H1 (cell line): ENCODE data around the gene GRM4. TPM values are rescaled to one million over a fixed set of nuclear protein-coding genes. Genes with fewer than 3 reads are reported as not detected.
A peak's percentile ranks its signal among the peaks of the same experiment; 100 is the strongest.

Source experiments
- CTCF ChIA-PET: fragments of 300-600 bp; sonication (Branson Sonifier 250); formaldehyde crosslinking; loops from one replicate; lab custom pipeline; 2021; ENCODE audit not compliant: partially characterized antibody; lab: Charles Lee
- POLR2A ChIA-PET: fragments of 300-600 bp; sonication (Branson Sonifier 250); formaldehyde crosslinking; loops from one replicate; lab custom pipeline; 2021; ENCODE audit warnings: inconsistent platforms; ENCODE audit not compliant: partially characterized antibody; lab: Charles Lee
- DNase-seq, 2 experiments: peaks; one replicate each; pipeline versions ENCODE4 v3.0.0 to v3.0.0-alpha.2; 2010 to 2022; ENCODE audit warnings: low spot score in 2 of 2, low read depth in 1 of 2, mixed read lengths in 1 of 2
- FAIRE-seq: peaks from 2 replicates; lab custom pipeline; 2011; peaks lifted over from hg19 to GRCh38; lab: Jason Lieb, UNC
- H2AFZ ChIP-seq: 2 replicates; pipeline ENCODE4 v1.8.1; 2012; ENCODE audit warnings: low read length, inconsistent platforms
- H2AK5ac ChIP-seq: 2 replicates; pipeline ENCODE4 v1.6.1; 2013; ENCODE audit warnings: low read depth, low read length
- H2BK120ac ChIP-seq: replicated peaks from 2 replicates; pipeline ENCODE3; 2013; ENCODE audit warnings: low read depth, low read length, inconsistent platforms
- H2BK12ac ChIP-seq: 2 replicates; pipeline ENCODE4 v1.6.1; 2013; ENCODE audit warnings: low read depth, low read length
- H2BK15ac ChIP-seq: 2 replicates; pipeline ENCODE4 v1.6.1; 2013; ENCODE audit warnings: low read length
- H2BK20ac ChIP-seq: 2 replicates; pipeline ENCODE4 v1.6.1; 2013; ENCODE audit warnings: low read length
- H2BK5ac ChIP-seq: 2 replicates; pipeline ENCODE4 v1.6.1; 2013; ENCODE audit warnings: low read depth, low read length
- H3K14ac ChIP-seq: 2 replicates; pipeline ENCODE4 v1.6.1; 2013; ENCODE audit warnings: inconsistent platforms; ENCODE audit not compliant: insufficient read length
- H3K18ac ChIP-seq: 2 replicates; pipeline ENCODE4 v1.6.1; 2013; ENCODE audit warnings: low read length; ENCODE audit errors: extremely low read depth
- H3K23ac ChIP-seq: 2 replicates; pipeline ENCODE4 v1.6.1; 2013; ENCODE audit warnings: inconsistent platforms; ENCODE audit not compliant: insufficient read length
- H3K23me2 ChIP-seq: 2 replicates; pipeline ENCODE4 v1.6.1; 2013; ENCODE audit warnings: low read depth, low read length
- H3K27ac ChIP-seq: 2 replicates; pipeline ENCODE4 v1.6.1; 2011; ENCODE audit warnings: low read depth, low read length, inconsistent platforms
- H3K27me3 ChIP-seq, 4 experiments: replicated peaks in 1 of 4; 1 replicate in 1 of 4; 2 replicates in 3 of 4; pipeline versions ENCODE4 v1.6.1 to v1.8.1; 2011 to 2013; ENCODE audit warnings: low read length in 3 of 4, mild to moderate bottlenecking in 3 of 4, inconsistent platforms in 2 of 4, mixed read lengths in 2 of 4, moderate library complexity in 1 of 4; ENCODE audit not compliant: control insufficient read depth in 3 of 4, insufficient read depth in 3 of 4; ENCODE audit errors: extremely low read depth in 1 of 4
- H3K36me3 ChIP-seq, 4 experiments: 2 replicates each; pipeline versions ENCODE4 v1.6.1 to v1.8.1; 2011 to 2013; ENCODE audit warnings: mild to moderate bottlenecking in 4 of 4, low read length in 3 of 4, moderate library complexity in 2 of 4, control low read depth in 1 of 4, inconsistent platforms in 1 of 4; ENCODE audit not compliant: insufficient read depth in 4 of 4, control insufficient read depth in 2 of 4
- H3K4ac ChIP-seq: replicated peaks from 2 replicates; pipeline ENCODE3; 2013; ENCODE audit warnings: low read length, low read depth, mixed read lengths, inconsistent platforms; ENCODE audit not compliant: insufficient read length
- H3K4me1 ChIP-seq, 4 experiments: replicated peaks in 1 of 4; 1 replicate in 1 of 4; 2 replicates in 3 of 4; pipeline versions ENCODE4 v1.6.1 to v1.8.1; 2011 to 2013; ENCODE audit warnings: low read length in 3 of 4, inconsistent platforms in 2 of 4, mixed read lengths in 1 of 4; ENCODE audit not compliant: insufficient read depth in 4 of 4, control insufficient read depth in 3 of 4
- H3K4me2 ChIP-seq, 2 experiments: 2 replicates each; pipeline versions ENCODE4 v1.6.1 to v1.8.1; 2011 to 2013; ENCODE audit warnings: low read depth in 2 of 2, low read length in 2 of 2, control low read depth in 1 of 2, inconsistent platforms in 1 of 2, mild to moderate bottlenecking in 1 of 2; ENCODE audit not compliant: insufficient read depth in 1 of 2
- H3K4me3 ChIP-seq, 4 experiments: fragments of 200-600, 300-600 bp in 1 of 4; sonication (generic), shearing (Covaris generic), sonication (Bioruptor Twin) in 1 of 4; 2 replicates each; pipeline versions ENCODE4 v1.5.1 to v1.8.1; 2011 to 2016; ENCODE audit warnings: low read length in 4 of 4, low read depth in 3 of 4, control low read depth in 2 of 4, inconsistent platforms in 2 of 4, mild to moderate bottlenecking in 2 of 4, mixed read lengths in 1 of 4, moderate library complexity in 1 of 4; ENCODE audit not compliant: insufficient read depth in 2 of 4; ENCODE audit errors: extremely low read depth in 1 of 4
- H3K56ac ChIP-seq: replicated peaks from 2 replicates; pipeline ENCODE3; 2013; ENCODE audit warnings: low read depth, mild to moderate bottlenecking, mixed read lengths, low read length, inconsistent platforms; ENCODE audit not compliant: insufficient read length
- H3K79me1 ChIP-seq: 2 replicates; pipeline ENCODE4 v1.6.1; 2013; ENCODE audit warnings: low read depth, low read length, control low read depth
- H3K79me2 ChIP-seq, 2 experiments: 2 replicates each; pipeline versions ENCODE4 v1.6.1 to v1.8.1; 2012 to 2013; ENCODE audit warnings: low read length in 2 of 2, mild to moderate bottlenecking in 2 of 2, inconsistent platforms in 1 of 2; ENCODE audit not compliant: insufficient read depth in 2 of 2, control insufficient read depth in 1 of 2
- H3K9ac ChIP-seq, 4 experiments: replicated peaks in 1 of 4; 1 replicate in 1 of 4; 2 replicates in 3 of 4; pipeline versions ENCODE4 v1.6.1 to v1.8.1; 2011 to 2013; ENCODE audit warnings: low read depth in 3 of 4, low read length in 3 of 4, control low read depth in 2 of 4, mild to moderate bottlenecking in 2 of 4, moderate library complexity in 2 of 4, inconsistent platforms in 1 of 4; ENCODE audit errors: extremely low read depth in 1 of 4
- H3K9me3 ChIP-seq, 2 experiments: 2 replicates each; pipeline versions ENCODE4 v1.6.1 to v1.8.1; 2012 to 2013; ENCODE audit warnings: mild to moderate bottlenecking in 2 of 2, moderate library complexity in 2 of 2, control low read depth in 1 of 2, inconsistent platforms in 1 of 2, low read depth in 1 of 2, low read length in 1 of 2, mixed read lengths in 1 of 2; ENCODE audit not compliant: insufficient read depth in 2 of 2
- H4K20me1 ChIP-seq, 2 experiments: replicated peaks in 1 of 2; 2 replicates each; pipeline versions ENCODE3 to v1.8.1; 2011 to 2013; ENCODE audit warnings: inconsistent platforms in 2 of 2, low read length in 2 of 2, mild to moderate bottlenecking in 1 of 2; ENCODE audit not compliant: insufficient read depth in 2 of 2, control insufficient read depth in 1 of 2
- H4K5ac ChIP-seq: 2 replicates; pipeline ENCODE4 v1.6.1; 2013; ENCODE audit warnings: low read length, low read depth, mixed read lengths, inconsistent platforms; ENCODE audit not compliant: insufficient read length
- H4K8ac ChIP-seq: 2 replicates; pipeline ENCODE4 v1.8.0; 2013; ENCODE audit warnings: mild to moderate bottlenecking, moderate library complexity, low read length, inconsistent platforms; ENCODE audit not compliant: insufficient read depth; ENCODE audit errors: extremely low read depth
- H4K91ac ChIP-seq: replicated peaks from 2 replicates; pipeline ENCODE3; 2013; ENCODE audit warnings: low read length, mixed read lengths, inconsistent platforms; ENCODE audit not compliant: insufficient read length
- CTCF ChIP-seq, 3 experiments: IDR thresholded peaks; 1 replicate in 2 of 3; 2 replicates in 1 of 3; pipeline versions ENCODE4 v1.5.1 to v1.6.1; 2011; ENCODE audit warnings: low read length in 3 of 3, mild to moderate bottlenecking in 3 of 3, inconsistent platforms in 2 of 3, low read depth in 1 of 3, moderate library complexity in 1 of 3; ENCODE audit not compliant: insufficient read depth in 1 of 3; ENCODE audit errors: control extremely low read depth in 1 of 3
- EP300 ChIP-seq, 2 experiments: IDR thresholded peaks; 1 replicate in 1 of 2; 2 replicates in 1 of 2; pipeline ENCODE4 v1.6.1; 2011 to 2012; ENCODE audit warnings: low read depth in 2 of 2, low read length in 2 of 2, mild to moderate bottlenecking in 2 of 2, borderline replicate concordance in 1 of 2, inconsistent platforms in 1 of 2, moderate library complexity in 1 of 2
- RAD21 ChIP-seq, 2 experiments: IDR thresholded peaks in 1 of 2; conservative IDR thresholded peaks in 1 of 2; 2 replicates each; pipeline ENCODE4 v1.6.1; 2011; ENCODE audit warnings: low read depth in 2 of 2, low read length in 2 of 2, improper control_type of control experiment in 1 of 2, inconsistent platforms in 1 of 2, mild to moderate bottlenecking in 1 of 2, moderate library complexity in 1 of 2
- TEAD4 ChIP-seq: IDR thresholded peaks from 2 replicates; pipeline ENCODE4 v1.6.1; 2012; ENCODE audit warnings: low read depth, low read length, inconsistent platforms, mixed read lengths
- WGBS, 2 experiments: shearing (Covaris generic) in 1 of 2; methylation state at CpG; one replicate each; pipeline versions ENCODE4 v1.1.6 to v1.1.7; 2013 to 2015; ENCODE audit warnings: low lambda C conversion rate in 2 of 2, mixed read lengths in 2 of 2, inconsistent platforms in 1 of 2, low coverage in 1 of 2, missing lambda C conversion rate in 1 of 2; ENCODE audit not compliant: insufficient replicate concordance in 2 of 2, insufficient coverage in 1 of 2, insufficient read length in 1 of 2; ENCODE audit errors: extremely low coverage in 1 of 2, missing lambda C conversion rate in 1 of 2; 5-methylcytosine and 5-hydroxymethylcytosine counted together
- polyA plus RNA-seq, 7 experiments: library from polyadenylated mRNA; depleted of rRNA in 3 of 7; stranded (reverse) in 5 of 7; unstranded in 2 of 7; fragments of >200 nt in 5 of 7; fragments of 200-250 nt in 2 of 7; gene quantifications; 1 replicate in 5 of 7; 2 replicates in 1 of 7; 4 replicates in 1 of 7; pipeline versions ENCODE4 v1.2.1 to v1.2.3, GENCODE V29; 2011 to 2013; ENCODE audit warnings: missing spikeins in 2 of 7, mixed read lengths in 2 of 7
- total RNA-seq: library from RNA; stranded (reverse); fragmentation: NEBNext Ultra II Directional; extraction: Animal tissue kit (Norgen Biotek cat#: 25700); gene quantifications from 2 replicates; pipeline ENCODE4 v1.2.1, GENCODE V29; 2021

GRM4 gene
- total and polyA plus RNA-seq, 2 of the 8 experiments (the other 6 are each of a cell fraction or from before 2014, with no cell fraction given), result 19.6 to 21.5 TPM

- ChIA-PET POLR2A (interaction anchor here (0.9 to 10.7 kb wide), 5 partner anchors 19 to 115 kb away, joined by 3 to 212 read pairs (median 43); partner anchors contain the start of genes HMGA1 and SMIM29), CTCF (interaction anchor here (0.7 to 6.9 kb wide), 14 partner anchors 11 to 414 kb away, joined by 3 to 62 read pairs (median 8); partner anchors contain the start of gene SMIM29)
- DNase-seq (no peak), FAIRE-seq (no peak)
- Histone ChIP-seq H3K14ac (no peak overlapping the region), H4K20me1 (no peaks in the 10 kb centered on the region), H3K27ac (no peak overlapping the region), H2BK12ac (no peak overlapping the region), H3K36me3 (no peaks in the 10 kb centered on the region), H2AFZ (no peak overlapping the region), H2BK120ac (no peak overlapping the region), H2AK5ac (no peak overlapping the region), H3K4ac (no peak overlapping the region), H4K91ac (no peak overlapping the region), H4K8ac (no peak overlapping the region), H3K56ac (no peak overlapping the region), H3K4me1 (peaks cover 0 to 8% (median 5%) of the 10 kb centered on the region in 4 experiments; a peak in 5 of 7 replicates), H3K27me3 (peaks cover 0 to 13% (median 4%) of the 10 kb centered on the region in 4 experiments; a peak in 4 of 7 replicates), H3K9me3 (no peaks in the 10 kb centered on the region), H3K9ac (no peak overlapping the region), H3K4me2 (no peak overlapping the region), H3K23me2 (no peaks in the 10 kb centered on the region), H3K4me3 (no peak overlapping the region), H3K18ac (no peak overlapping the region), H3K79me1 (no peaks in the 10 kb centered on the region), H4K5ac (no peak overlapping the region), H3K79me2 (no peaks in the 10 kb centered on the region), H2BK20ac (no peak overlapping the region), H3K23ac (no peak overlapping the region), H2BK15ac (no peak overlapping the region), H2BK5ac (no peak overlapping the region)
- TF ChIP-seq TEAD4 (0 out of 2 replicates have a peak, but pooled peaks have one; percentile 12), EP300 (IDR thresholded peaks at IDR 0.05; ENCODE audit: borderline replicate concordance in 1 of 2, low read depth in 2 of 2, low read length in 2 of 2) (no peak), RAD21 (IDR thresholded peaks at IDR 0.05 in 1 of 2, conservative IDR thresholded peaks at IDR 0.05 in 1 of 2; ENCODE audit: low read depth in 2 of 2, low read length in 2 of 2) (peak; percentile 58 to 64), CTCF (IDR thresholded peaks at IDR 0.05; ENCODE audit: control extremely low read depth in 1 of 3, insufficient read depth in 1 of 3, low read depth in 1 of 3, low read length in 3 of 3) (peak; percentile 52 to 77 (median 64))
- WGBS, 2 experiments, result 82% methylated on average over 3 of the region's 3 CpGs; no CpG with 5 or more reads in 1 of the 2 experiments
Observed at GRCh38 chr6:34194772-34195171, 48.9 kb upstream of the GRM4 start.
